ENCODE measurements around the gene SYNE1.
A peak's percentile ranks its signal among the peaks of the same experiment; 100 is the strongest.
"Not testable (repeated sequence)": the region's sequence is repeated elsewhere in the genome, so short reads cannot be mapped to it uniquely, and the experiment has no call there.

The SYNE1 gene

GRCh38 chr6:152098683-152099082 lies 538.5 kb downstream of the SYNE1 start:
- no peak for DNase-seq (ENCODE audit: low spot score)

- DNase-seq (ENCODE audit: low spot score): no peak
These were observed 540.2 kb downstream of the SYNE1 start for GRCh38 chr6:152096863-152097496.

- DNase-seq (ENCODE audit: low spot score): peak; percentile 46
These were observed 542.1 kb downstream of the SYNE1 start for GRCh38 chr6:152094992-152095592.

GRCh38 chr6:152094276-152094675 lies 542.9 kb downstream of the SYNE1 start:
- DNase-seq (ENCODE audit: low spot score): no peak

GRCh38 chr6:152093711-152094110 lies 543.5 kb downstream of the SYNE1 start:
- DNase-seq (ENCODE audit: low spot score): no peak

- peak; percentile 46 for DNase-seq (ENCODE audit: low spot score)
These were observed 545.3 kb downstream of the SYNE1 start for GRCh38 chr6:152091851-152092341.

GRCh38 chr6:152091201-152091600 lies 546.0 kb downstream of the SYNE1 start:
- DNase-seq (ENCODE audit: low spot score): no peak

- no peak for DNase-seq (ENCODE audit: low spot score)
These were observed 547.2 kb downstream of the SYNE1 start for GRCh38 chr6:152089992-152090391.

- no peak for DNase-seq (ENCODE audit: low spot score)
These were observed 549.5 kb downstream of the SYNE1 start for GRCh38 chr6:152087701-152088100.

- no peak for DNase-seq (ENCODE audit: low spot score)
These were observed 550.1 kb downstream of the SYNE1 start for GRCh38 chr6:152087096-152087495.

GRCh38 chr6:152086223-152086873 lies 550.8 kb downstream of the SYNE1 start:
- no peak for DNase-seq (ENCODE audit: low spot score)

- no peak for DNase-seq (ENCODE audit: low spot score)
These were observed 551.7 kb downstream of the SYNE1 start for GRCh38 chr6:152085451-152085921.

- no peak for DNase-seq (ENCODE audit: low spot score)
These were observed 558.4 kb downstream of the SYNE1 start for GRCh38 chr6:152078804-152079203.

- DNase-seq (ENCODE audit: low spot score): no peak
These were observed 559.2 kb downstream of the SYNE1 start for GRCh38 chr6:152078001-152078400.

- not testable (repeated sequence) for DNase-seq (ENCODE audit: low spot score)
These were observed 560.9 kb downstream of the SYNE1 start for GRCh38 chr6:152076242-152076641.

GRCh38 chr6:152071843-152072242 lies 565.3 kb downstream of the SYNE1 start:
- DNase-seq (ENCODE audit: low spot score): no peak
